IMR-90 (cell line): ENCODE measurements around the gene NFE2L2. TPM values are rescaled to one million over a fixed set of nuclear protein-coding genes. Genes with fewer than 3 reads are reported as not detected.

Source experiments
- ATAC-seq: fragments of 200-7000 bp; cut with Tn5 transposase; 2 replicates; pipeline ENCODE4 v1.9.1; 2020; ENCODE audit warnings: low read depth, mild to moderate bottlenecking, moderate library complexity
- BruUV-seq: library from RNA; stranded (reverse); fragments of 400-500 nt; replicated peaks from 2 replicates; lab custom pipeline; 2021; lab: Mats Ljungman, UMichigan
- CTCF ChIA-PET: fragments of 300-600 bp; formaldehyde crosslinking; extraction: SDS; loops from one replicate; lab custom pipeline; 2021; ENCODE audit warnings: antibody characterized with exemption; lab: Yijun Ruan, JAX
- POLR2A ChIA-PET: fragments of 300-600 bp; sonication (Branson Sonifier 250); formaldehyde crosslinking; loops from one replicate; lab custom pipeline; 2022; ENCODE audit warnings: antibody characterized with exemption; ENCODE audit not compliant: unreplicated experiment; lab: Charles Lee
- DNase-seq: peaks from one replicate; pipeline ENCODE4 v3.0.0; 2013
- H2AFZ ChIP-seq: replicated peaks from 2 replicates; pipeline ENCODE3; 2013; ENCODE audit warnings: low read length, mild to moderate bottlenecking; ENCODE audit not compliant: poor library complexity
- H2AK5ac ChIP-seq: 2 replicates; pipeline ENCODE4 v1.6.1; 2013; ENCODE audit warnings: low read depth, low read length, inconsistent platforms
- H2AK9ac ChIP-seq: replicated peaks from 2 replicates; pipeline ENCODE3; 2013; ENCODE audit warnings: mild to moderate bottlenecking, low read depth, low read length, moderate library complexity; ENCODE audit not compliant: poor library complexity
- H2BK120ac ChIP-seq: 2 replicates; pipeline ENCODE4 v1.6.1; 2013; ENCODE audit warnings: low read depth, low read length, inconsistent platforms
- H2BK15ac ChIP-seq: 3 replicates; pipeline ENCODE4 v1.6.1; 2013; ENCODE audit warnings: low read depth, low read length, inconsistent platforms
- H2BK20ac ChIP-seq: 2 replicates; pipeline ENCODE4 v1.6.1; 2013; ENCODE audit warnings: low read depth, mild to moderate bottlenecking, inconsistent platforms, low read length, moderate library complexity
- H2BK5ac ChIP-seq: 2 replicates; pipeline ENCODE4 v1.6.1; 2013; ENCODE audit warnings: mild to moderate bottlenecking, low read depth, low read length, inconsistent platforms; ENCODE audit not compliant: poor library complexity, severe bottlenecking
- H3K14ac ChIP-seq: replicated peaks from 2 replicates; pipeline ENCODE4 v1.6.1; 2013; ENCODE audit warnings: low read depth, low read length, inconsistent platforms
- H3K18ac ChIP-seq: 2 replicates; pipeline ENCODE4 v1.6.1; 2013; ENCODE audit warnings: low read depth, low read length, control low read depth
- H3K23ac ChIP-seq: 2 replicates; pipeline ENCODE4 v1.6.1; 2013; ENCODE audit warnings: low read depth, low read length, inconsistent platforms
- H3K27ac ChIP-seq: 2 replicates; pipeline ENCODE4 v1.5.1; 2013; ENCODE audit warnings: mild to moderate bottlenecking, control low read depth, low read length; ENCODE audit not compliant: insufficient read depth
- H3K27me3 ChIP-seq: 2 replicates; pipeline ENCODE4 v1.6.1; 2013; ENCODE audit warnings: low read length; ENCODE audit not compliant: control insufficient read depth, insufficient read depth
- H3K36me3 ChIP-seq: 2 replicates; pipeline ENCODE4 v1.6.1; 2013; ENCODE audit warnings: low read length, mixed read lengths; ENCODE audit not compliant: control insufficient read depth, insufficient read depth
- H3K4ac ChIP-seq: 2 replicates; pipeline ENCODE4 v1.6.1; 2013; ENCODE audit warnings: low read depth, low read length, inconsistent platforms
- H3K4me1 ChIP-seq: 2 replicates; pipeline ENCODE4 v1.6.1; 2013; ENCODE audit warnings: low read length, mixed read lengths; ENCODE audit not compliant: control insufficient read depth, insufficient read depth
- H3K4me2 ChIP-seq: 2 replicates; pipeline ENCODE4 v1.6.1; 2013; ENCODE audit warnings: low read depth, mild to moderate bottlenecking, control low read depth, low read length, moderate library complexity
- H3K4me3 ChIP-seq: 2 replicates; pipeline ENCODE4 v1.5.1; 2013; ENCODE audit warnings: low read depth, mild to moderate bottlenecking, control low read depth, low read length, moderate library complexity; ENCODE audit not compliant: insufficient read depth
- H3K56ac ChIP-seq: 2 replicates; pipeline ENCODE4 v1.6.1; 2013; ENCODE audit warnings: low read length, inconsistent platforms; ENCODE audit not compliant: insufficient read depth; ENCODE audit errors: extremely low read depth
- H3K79me1 ChIP-seq, 2 experiments: 2 replicates each; pipeline ENCODE4 v1.6.1; 2013; ENCODE audit warnings: low read length in 2 of 2, inconsistent platforms in 1 of 2, low read depth in 1 of 2
- H3K9ac ChIP-seq: 2 replicates; pipeline ENCODE4 v1.6.1; 2013; ENCODE audit warnings: low read depth, low read length, control low read depth
- H3K9me1 ChIP-seq: 2 replicates; pipeline ENCODE4 v1.6.1; 2013; ENCODE audit warnings: low read length, inconsistent platforms; ENCODE audit not compliant: insufficient read depth
- H3K9me3 ChIP-seq: 2 replicates; pipeline ENCODE4 v1.6.1; 2013; ENCODE audit warnings: low read length; ENCODE audit not compliant: control insufficient read depth, insufficient read depth
- H4K20me1 ChIP-seq: 2 replicates; pipeline ENCODE4 v1.6.1; 2013; ENCODE audit warnings: low read length, inconsistent platforms; ENCODE audit not compliant: insufficient read depth
- H4K5ac ChIP-seq: 2 replicates; pipeline ENCODE4 v1.6.1; 2013; ENCODE audit warnings: mild to moderate bottlenecking, low read depth, low read length, control low read depth
- H4K8ac ChIP-seq, 2 experiments: 2 replicates each; pipeline ENCODE4 v1.6.1; 2013; ENCODE audit warnings: low read depth in 2 of 2, low read length in 2 of 2, control low read depth in 1 of 2, inconsistent platforms in 1 of 2
- H4K91ac ChIP-seq: 2 replicates; pipeline ENCODE4 v1.6.1; 2013; ENCODE audit warnings: low read depth, low read length, inconsistent platforms; ENCODE audit not compliant: insufficient read depth
- BHLHE40 ChIP-seq: fragments of 150-350 bp; IDR thresholded peaks from 2 replicates; pipeline ENCODE4 v1.6.1; 2016; ENCODE audit warnings: mild to moderate bottlenecking, low read depth, low read length
- CEBPB ChIP-seq: IDR thresholded peaks from 2 replicates; pipeline ENCODE4 v1.6.1; 2012; ENCODE audit warnings: low read depth, low read length, improper control_type of control experiment
- CHD1 ChIP-seq: IDR thresholded peaks from 2 replicates; pipeline ENCODE4 v1.6.1; 2012; ENCODE audit warnings: low read depth, low read length, improper control_type of control experiment
- CTCF ChIP-seq: conservative IDR thresholded peaks from 2 replicates; pipeline ENCODE4 v1.5.1; 2012; ENCODE audit warnings: mild to moderate bottlenecking, low read depth, low read length, improper control_type of control experiment
- ELK1 ChIP-seq: fragments of 150-350 bp; IDR thresholded peaks from 2 replicates; pipeline ENCODE4 v1.6.1; 2016; ENCODE audit warnings: low read depth, mild to moderate bottlenecking, low read length, moderate library complexity, borderline replicate concordance
- FOS ChIP-seq: fragments of 150-350 bp; IDR thresholded peaks from 2 replicates; pipeline ENCODE4 v1.6.1; 2016; ENCODE audit warnings: low read depth, low read length
- MAFK ChIP-seq: IDR thresholded peaks from 2 replicates; pipeline ENCODE4 v1.6.1; 2012; ENCODE audit warnings: low read depth, low read length, improper control_type of control experiment
- MAZ ChIP-seq: IDR thresholded peaks from 2 replicates; pipeline ENCODE4 v1.6.1; 2012; ENCODE audit warnings: low read depth, mild to moderate bottlenecking, low read length, improper control_type of control experiment, moderate library complexity, borderline replicate concordance
- MXI1 ChIP-seq: IDR thresholded peaks from 2 replicates; pipeline ENCODE4 v1.6.1; 2012; ENCODE audit warnings: low read depth, mild to moderate bottlenecking, low read length, moderate library complexity, borderline replicate concordance
- NFE2L2 ChIP-seq: fragments of 150-350 bp; IDR thresholded peaks from 2 replicates; pipeline ENCODE4 v1.6.1; 2016; ENCODE audit warnings: low read depth, mild to moderate bottlenecking, low read length
- POLR2A ChIP-seq: IDR thresholded peaks from 2 replicates; pipeline ENCODE4 v1.6.1; 2012; ENCODE audit warnings: mild to moderate bottlenecking, low read depth, low read length
- RAD21 ChIP-seq: IDR thresholded peaks from 2 replicates; pipeline ENCODE4 v1.6.1; 2012; ENCODE audit warnings: low read length, improper control_type of control experiment
- RCOR1 ChIP-seq: IDR thresholded peaks from 2 replicates; pipeline ENCODE4 v1.6.1; 2012; ENCODE audit warnings: mild to moderate bottlenecking, low read length, improper control_type of control experiment; ENCODE audit not compliant: insufficient replicate concordance
- RFX5 ChIP-seq: IDR thresholded peaks from 2 replicates; pipeline ENCODE4 v1.8.0; 2012; ENCODE audit warnings: low read depth, mild to moderate bottlenecking, low read length, moderate library complexity
- SMC3 ChIP-seq: fragments of 150-350 bp; IDR thresholded peaks from 2 replicates; pipeline ENCODE4 v1.6.1; 2016; ENCODE audit warnings: low read depth, mild to moderate bottlenecking, antibody characterized with exemption, low read length, moderate library complexity
- USF2 ChIP-seq: fragments of 150-350 bp; IDR thresholded peaks from 2 replicates; pipeline ENCODE4 v1.6.1; 2017; ENCODE audit warnings: mild to moderate bottlenecking, antibody characterized with exemption, low read length, low read depth
- WGBS, 2 experiments: methylation state at CpG; one replicate each; pipeline versions ENCODE4 v1.1.5 to v1.1.7; 2013; ENCODE audit warnings: missing lambda C conversion rate in 2 of 2; ENCODE audit not compliant: insufficient read length in 1 of 2; ENCODE audit errors: extremely low coverage in 2 of 2; 5-methylcytosine and 5-hydroxymethylcytosine counted together
- dilution Hi-C: fragments of 300-500 bp; cut with HindIII; formaldehyde crosslinking; loops from one replicate; pipeline ENCODE4 v1.14.3; 2018; ENCODE audit warnings: low sequenced_read_pairs; ENCODE audit not compliant: unreplicated experiment
- in situ Hi-C: fragments of 300-500 bp; cut with MboI; formaldehyde crosslinking; loops from 3 replicates; pipeline ENCODE4 v1.14.3; 2019; ENCODE audit warnings: low sequenced_read_pairs, inconsistent platforms, mixed read lengths
- intact Hi-C: fragments of 100-400 bp; cut with micrococcal nuclease; formaldehyde crosslinking; loops from 2 replicates; pipeline ENCODE4 v1.10.0; 2022
- polyA plus RNA-seq, 3 experiments: library from polyadenylated mRNA; depleted of rRNA; stranded (reverse); fragments of >200 nt; gene quantifications; 2 replicates each; pipeline ENCODE4 v1.2.3, GENCODE V29; 2012; ENCODE audit warnings: low replicate concordance in 1 of 3
- total RNA-seq: library from RNA; depleted of rRNA; stranded (reverse); fragments of >200 nt; gene quantifications from 2 replicates; pipeline ENCODE4 v1.2.3, GENCODE V29; 2012

The NFE2L2 gene
- total and polyA plus RNA-seq, 2 of the 4 experiments (the other 2 are of a cell fraction), result 72.7 to 83.5 TPM

- Histone ChIP-seq H2BK120ac (no peak overlapping the region), H3K27me3 (peaks cover 2% of the 10 kb centered on the region; the same call in 1 of the 2 replicates), H3K18ac (no peak overlapping the region), H2AK9ac (no peak overlapping the region), H2BK15ac (no peak overlapping the region), H4K5ac (no peak overlapping the region), H3K4me2 (no peak overlapping the region), H4K20me1 (no peaks in the 10 kb centered on the region), H3K9me3 (no peaks in the 10 kb centered on the region), H3K4me3 (no peak overlapping the region), H2AK5ac (no peak overlapping the region), H2AFZ (no peak overlapping the region), H4K91ac (no peak overlapping the region), H3K9me1 (peaks cover 3% of the 10 kb centered on the region), H3K79me1 (no peaks in the 10 kb centered on the region), H4K8ac (no peak overlapping the region), H2BK20ac (no peak overlapping the region), H2BK5ac (no peak overlapping the region), H3K14ac (no peak overlapping the region), H3K56ac (no peak overlapping the region), H3K27ac (no peak overlapping the region), H3K4me1 (peaks cover 4% of the 10 kb centered on the region; the same call in 1 of the 2 replicates), H3K4ac (no peak overlapping the region), H3K36me3 (no peaks in the 10 kb centered on the region), H3K23ac (no peak overlapping the region), H3K9ac (no peak overlapping the region)
- intact Hi-C loops, result no loop called here
- WGBS, 2 experiments, result no CpG with 5 or more reads among the region's 1 CpG
- no peak for TF ChIP-seq CEBPB
- no peak for TF ChIP-seq CTCF
- no peak for TF ChIP-seq SMC3
- TF ChIP-seq BHLHE40, result no peak
- TF ChIP-seq POLR2A, result no peak
- TF ChIP-seq MAFK, result no peak
- no peak for TF ChIP-seq ELK1
- TF ChIP-seq USF2, result no peak
- no peak for TF ChIP-seq RAD21
- no peak for TF ChIP-seq CHD1
- no peak for TF ChIP-seq RCOR1
- TF ChIP-seq NFE2L2, result no peak
- no peak for TF ChIP-seq RFX5
- no peak for TF ChIP-seq MXI1
- no peak for TF ChIP-seq FOS
- TF ChIP-seq MAZ, result no peak
- ATAC-seq (no peak), DNase-seq (no peak)
- in situ Hi-C loops, result no loop called here
- no TSS peak for BruUV-seq
- ChIA-PET POLR2A (no interaction called here), CTCF (no interaction called here)
- dilution Hi-C loops, result no loop called here
Measured at GRCh38 chr2:177184606-177185005, 79.9 kb downstream of the NFE2L2 start.
